Right atrium auricular region (tissue), 2 donors: Measurements from ENCODE around the gene NEDD9. TPM values are rescaled to one million over a fixed set of nuclear protein-coding genes. Genes with fewer than 3 reads are reported as not detected.

Experiments used
- DNase-seq: peaks from one replicate; pipeline ENCODE4 v3.0.0-alpha.2; 2019; ENCODE audit warnings: low spot score
- H3K27ac ChIP-seq, 2 donors: fragments of 200-600 bp; sonication (generic); 1 replicate in 1 of 2; 2 replicates in 1 of 2; pipeline ENCODE4 v1.5.1; 2016 to 2019
- H3K27me3 ChIP-seq, 2 donors: fragments of 200-600 bp; sonication (generic); one replicate each; pipeline versions ENCODE4 v1.5.1 to v1.6.0; 2017 to 2019
- H3K36me3 ChIP-seq: fragments of 200-600 bp; sonication (generic); one replicate; pipeline ENCODE4 v1.5.1; 2016
- H3K4me1 ChIP-seq, 2 donors: fragments of 200-600 bp; sonication (generic); one replicate each; pipeline versions ENCODE4 v1.5.1 to v1.6.0; 2017 to 2019
- H3K4me3 ChIP-seq, 2 donors: fragments of 200-600 bp; sonication (generic); 1 replicate in 1 of 2; 2 replicates in 1 of 2; pipeline ENCODE4 v1.5.1; 2017 to 2019; ENCODE audit warnings: mild to moderate bottlenecking in 1 of 2, moderate library complexity in 1 of 2
- H3K9me3 ChIP-seq, 2 donors: fragments of 200-600 bp; sonication (generic); one replicate each; pipeline ENCODE4 v1.5.1; 2019
- CTCF ChIP-seq, 2 donors: fragments of 200-600 bp; sonication (generic); IDR thresholded peaks; one replicate each; pipeline ENCODE4 v1.5.1; 2019; ENCODE audit warnings: antibody characterized with exemption in 2 of 2
- total RNA-seq, 2 donors: library from RNA; depleted of rRNA; stranded (reverse); fragments of >200 nt; gene quantifications; one replicate each; pipeline ENCODE4 v1.1.0, GENCODE V29; 2016

Gene NEDD9
- total RNA-seq, 2 donors from 2014 or later: 47.3 to 56.2 TPM

- Histone ChIP-seq H3K9me3 (no peaks in the 10 kb centered on the region), H3K27ac (no peak overlapping the region), H3K27me3 (no peaks in the 10 kb centered on the region), H3K4me3 (no peak overlapping the region), H3K36me3 (no peaks in the 10 kb centered on the region), H3K4me1 (no peaks in the 10 kb centered on the region)
- no peak for TF ChIP-seq CTCF (IDR thresholded peaks at IDR 0.05)
- no peak for DNase-seq
These were observed 72.3 kb downstream of the NEDD9 start for GRCh38 chr6:11160199-11160598.

GRCh38 chr6:11155589-11155988 is 76.9 kb downstream of the NEDD9 start:
- no peaks in the 10 kb centered on the region for H3K9me3 ChIP-seq
- TF ChIP-seq CTCF (IDR thresholded peaks at IDR 0.05): no peak
- no peak overlapping the region for H3K27ac ChIP-seq
- no peaks in the 10 kb centered on the region for H3K27me3 ChIP-seq
- H3K4me1 ChIP-seq: no peaks in the 10 kb centered on the region
- no peak for DNase-seq
- H3K36me3 ChIP-seq: no peaks in the 10 kb centered on the region
- no peak overlapping the region for H3K4me3 ChIP-seq

GRCh38 chr6:11153447-11153846 is 79.0 kb downstream of the NEDD9 start:
- no peaks in the 10 kb centered on the region for H3K9me3 ChIP-seq
- TF ChIP-seq CTCF (IDR thresholded peaks at IDR 0.05): no peak
- H3K4me3 ChIP-seq: no peak overlapping the region
- H3K27me3 ChIP-seq: no peaks in the 10 kb centered on the region
- no peaks in the 10 kb centered on the region for H3K36me3 ChIP-seq
- no peaks in the 10 kb centered on the region for H3K4me1 ChIP-seq
- DNase-seq: no peak
- H3K27ac ChIP-seq: no peak overlapping the region

- no peak for DNase-seq
- H3K27ac ChIP-seq: no peak overlapping the region
- no peak for TF ChIP-seq CTCF (IDR thresholded peaks at IDR 0.05)
- no peak overlapping the region for H3K4me3 ChIP-seq
- no peaks in the 10 kb centered on the region for H3K36me3 ChIP-seq
- no peaks in the 10 kb centered on the region for H3K4me1 ChIP-seq
- no peaks in the 10 kb centered on the region for H3K27me3 ChIP-seq
- H3K9me3 ChIP-seq: no peaks in the 10 kb centered on the region
These were observed 79.9 kb downstream of the NEDD9 start for GRCh38 chr6:11152581-11152980.

- no peak for DNase-seq
- no peaks in the 10 kb centered on the region for H3K9me3 ChIP-seq
- TF ChIP-seq CTCF (IDR thresholded peaks at IDR 0.05): no peak
These were observed 81.0 kb downstream of the NEDD9 start for GRCh38 chr6:11151488-11151887.

GRCh38 chr6:11149551-11149950 is 82.9 kb downstream of the NEDD9 start:
- Histone ChIP-seq H3K27ac (no peak overlapping the region), H3K36me3 (no peaks in the 10 kb centered on the region), H3K27me3 (no peaks in the 10 kb centered on the region), H3K4me1 (no peaks in the 10 kb centered on the region), H3K9me3 (no peaks in the 10 kb centered on the region), H3K4me3 (no peak overlapping the region)
- no peak for TF ChIP-seq CTCF (IDR thresholded peaks at IDR 0.05)
- DNase-seq: no peak

More at GRCh38 chr6:11151488-11151887, 81.0 kb downstream of the NEDD9 start:
- Histone ChIP-seq H3K4me1 (no peaks in the 10 kb centered on the region), H3K27me3 (no peaks in the 10 kb centered on the region), H3K4me3 (no peak overlapping the region), H3K27ac (no peak overlapping the region), H3K36me3 (no peaks in the 10 kb centered on the region)
